ENCODE results near the gene ALDOB.

GRCh38 chr9:101470021-101470420, 34.4 kb upstream of the ALDOB start:
- TF ChIP-seq CTCF (IDR thresholded peaks at IDR 0.05; ENCODE audit: low read depth, low read length, missing input control) (no peak), EGR1 (IDR thresholded peaks at IDR 0.05; ENCODE audit: low read depth in 2 of 2) (no peak), RAD21 (IDR thresholded peaks at IDR 0.05) (no peak), YY1 (IDR thresholded peaks at IDR 0.05) (no peak), RXRA (IDR thresholded peaks at IDR 0.05) (no peak), TAF1 (conservative IDR thresholded peaks at IDR 0.05) (no peak)
- TF ChIP-seq, protein P1, sequence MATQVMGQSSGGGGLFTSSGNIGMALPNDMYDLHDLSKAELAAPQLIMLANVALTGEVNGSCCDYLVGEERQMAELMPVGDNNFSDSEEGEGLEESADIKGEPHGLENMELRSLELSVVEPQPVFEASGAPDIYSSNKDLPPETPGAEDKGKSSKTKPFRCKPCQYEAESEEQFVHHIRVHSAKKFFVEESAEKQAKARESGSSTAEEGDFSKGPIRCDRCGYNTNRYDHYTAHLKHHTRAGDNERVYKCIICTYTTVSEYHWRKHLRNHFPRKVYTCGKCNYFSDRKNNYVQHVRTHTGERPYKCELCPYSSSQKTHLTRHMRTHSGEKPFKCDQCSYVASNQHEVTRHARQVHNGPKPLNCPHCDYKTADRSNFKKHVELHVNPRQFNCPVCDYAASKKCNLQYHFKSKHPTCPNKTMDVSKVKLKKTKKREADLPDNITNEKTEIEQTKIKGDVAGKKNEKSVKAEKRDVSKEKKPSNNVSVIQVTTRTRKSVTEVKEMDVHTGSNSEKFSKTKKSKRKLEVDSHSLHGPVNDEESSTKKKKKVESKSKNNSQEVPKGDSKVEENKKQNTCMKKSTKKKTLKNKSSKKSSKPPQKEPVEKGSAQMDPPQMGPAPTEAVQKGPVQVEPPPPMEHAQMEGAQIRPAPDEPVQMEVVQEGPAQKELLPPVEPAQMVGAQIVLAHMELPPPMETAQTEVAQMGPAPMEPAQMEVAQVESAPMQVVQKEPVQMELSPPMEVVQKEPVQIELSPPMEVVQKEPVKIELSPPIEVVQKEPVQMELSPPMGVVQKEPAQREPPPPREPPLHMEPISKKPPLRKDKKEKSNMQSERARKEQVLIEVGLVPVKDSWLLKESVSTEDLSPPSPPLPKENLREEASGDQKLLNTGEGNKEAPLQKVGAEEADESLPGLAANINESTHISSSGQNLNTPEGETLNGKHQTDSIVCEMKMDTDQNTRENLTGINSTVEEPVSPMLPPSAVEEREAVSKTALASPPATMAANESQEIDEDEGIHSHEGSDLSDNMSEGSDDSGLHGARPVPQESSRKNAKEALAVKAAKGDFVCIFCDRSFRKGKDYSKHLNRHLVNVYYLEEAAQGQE (IDR thresholded peaks at IDR 0.05), result no peak
